DMS79 (cell line): ENCODE data around the gene STYXL1.

Source experiments
- DNase-seq: peaks from one replicate; lab custom pipeline; 2025; lab: John Stamatoyannopoulos, UW

The STYXL1 gene

DNA sequence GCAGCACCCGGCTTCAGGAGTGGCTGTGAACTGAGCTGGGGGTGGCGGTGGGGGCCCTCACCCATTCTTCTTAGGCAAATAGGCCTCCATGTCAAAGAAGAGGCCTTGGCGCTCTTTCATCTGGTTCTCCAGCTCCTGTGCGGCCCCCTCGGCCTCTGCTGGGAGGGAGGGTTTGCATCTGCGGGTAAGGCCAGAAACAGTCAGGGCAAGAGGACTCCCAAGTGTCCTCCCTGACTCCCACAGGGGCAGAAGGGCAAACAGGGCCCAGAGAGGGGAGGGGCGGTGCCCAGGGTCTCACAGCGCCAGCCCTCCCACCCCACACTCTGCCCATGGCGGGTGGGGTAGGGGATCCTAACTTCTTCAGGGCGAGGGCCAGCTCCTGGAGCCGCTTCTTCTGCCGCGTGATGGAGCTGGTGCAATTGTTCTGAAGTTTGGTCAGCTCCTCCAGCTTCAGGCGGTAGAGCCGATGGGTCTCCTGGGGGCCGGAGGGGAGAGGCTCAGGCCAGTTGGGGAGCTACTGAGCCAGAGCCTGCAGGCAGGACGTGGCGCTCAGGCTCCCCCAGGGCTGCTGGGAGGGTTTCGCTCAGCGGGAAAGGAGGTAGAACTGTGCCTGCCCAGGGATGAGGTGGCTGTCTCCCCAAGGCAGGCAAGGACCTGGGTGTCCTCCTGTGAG lies 55.6 kb downstream of the STYXL1 start:
- no peak for DNase-seq

DNA sequence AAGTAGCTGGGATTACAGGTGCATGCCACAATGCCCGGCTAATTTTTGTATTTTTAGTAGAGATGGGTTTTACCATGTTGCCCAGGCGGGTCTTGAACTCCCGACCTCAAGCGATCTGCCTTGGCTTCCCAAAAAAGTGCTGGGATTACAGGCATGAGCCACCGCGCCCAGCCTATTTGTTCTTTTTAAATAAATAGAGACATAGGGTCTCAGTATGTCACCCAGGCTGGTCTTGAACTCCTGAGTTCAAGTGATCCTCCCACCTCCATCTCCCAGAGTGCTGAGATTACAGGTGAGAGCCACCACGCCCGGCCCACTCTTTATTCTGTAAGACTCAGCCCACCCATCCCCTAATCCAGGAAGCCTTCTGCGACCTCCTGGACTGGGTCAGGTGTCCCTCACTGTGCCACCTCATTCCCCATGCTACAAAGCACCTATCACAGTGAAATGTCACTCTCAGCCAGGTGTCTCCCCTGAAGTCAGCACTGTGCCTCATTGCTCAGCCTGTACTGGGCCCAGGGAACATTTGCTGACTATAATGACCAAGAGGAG lies 56.2 kb downstream of the STYXL1 start:
- DNase-seq = no peak

- DNase-seq = no peak
Observed at GRCh38 chr7:75989500-75990388, 58.1 kb downstream of the STYXL1 start.

DNA sequence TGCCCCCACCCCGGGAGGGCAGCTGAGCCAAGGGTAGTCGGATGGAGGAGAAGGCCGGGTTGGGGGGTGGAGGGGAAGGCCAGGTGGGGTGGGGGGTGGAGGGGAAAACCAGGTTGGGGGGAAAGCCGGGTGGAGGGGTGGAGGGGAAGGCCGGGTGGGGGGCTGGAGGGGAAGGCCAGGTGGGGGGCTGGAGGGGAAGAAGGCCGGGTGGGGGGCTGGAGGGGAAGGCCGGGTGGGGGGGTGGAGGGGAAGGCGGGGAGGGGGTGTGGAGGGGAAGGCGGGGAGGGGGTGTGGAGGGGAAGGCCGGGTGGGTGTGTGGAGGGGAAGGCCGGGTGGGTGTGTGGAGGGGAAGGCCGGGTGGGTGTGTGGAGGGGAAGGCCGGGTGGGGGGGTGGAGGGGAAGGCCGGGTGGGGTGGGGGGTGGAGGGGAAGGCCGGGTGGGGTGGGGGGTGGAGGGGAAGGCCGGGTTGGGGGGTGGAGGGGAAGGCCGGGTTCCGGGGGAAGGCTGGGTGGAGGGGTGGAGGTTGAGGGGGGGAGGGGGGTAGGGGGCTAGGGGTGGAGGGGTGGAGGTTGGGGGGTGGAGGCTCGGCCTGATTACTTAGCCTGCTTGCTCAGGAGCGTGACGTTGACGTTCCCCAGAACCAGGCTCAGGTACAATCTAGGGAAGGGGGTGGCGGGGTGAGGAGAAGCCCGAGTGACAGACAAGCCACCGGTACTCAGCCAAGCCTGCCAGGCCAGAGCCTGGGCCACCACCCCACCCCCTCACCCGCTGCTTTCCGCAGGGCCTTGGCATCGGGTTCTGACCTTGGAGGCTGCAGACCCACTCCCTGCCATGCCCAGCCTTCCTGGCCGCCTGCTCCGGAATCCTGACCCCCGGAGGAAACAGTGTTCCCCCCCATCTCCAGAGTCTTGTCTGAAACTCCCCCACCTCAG lies 59.0 kb downstream of the STYXL1 start:
- no peak for DNase-seq

DNA sequence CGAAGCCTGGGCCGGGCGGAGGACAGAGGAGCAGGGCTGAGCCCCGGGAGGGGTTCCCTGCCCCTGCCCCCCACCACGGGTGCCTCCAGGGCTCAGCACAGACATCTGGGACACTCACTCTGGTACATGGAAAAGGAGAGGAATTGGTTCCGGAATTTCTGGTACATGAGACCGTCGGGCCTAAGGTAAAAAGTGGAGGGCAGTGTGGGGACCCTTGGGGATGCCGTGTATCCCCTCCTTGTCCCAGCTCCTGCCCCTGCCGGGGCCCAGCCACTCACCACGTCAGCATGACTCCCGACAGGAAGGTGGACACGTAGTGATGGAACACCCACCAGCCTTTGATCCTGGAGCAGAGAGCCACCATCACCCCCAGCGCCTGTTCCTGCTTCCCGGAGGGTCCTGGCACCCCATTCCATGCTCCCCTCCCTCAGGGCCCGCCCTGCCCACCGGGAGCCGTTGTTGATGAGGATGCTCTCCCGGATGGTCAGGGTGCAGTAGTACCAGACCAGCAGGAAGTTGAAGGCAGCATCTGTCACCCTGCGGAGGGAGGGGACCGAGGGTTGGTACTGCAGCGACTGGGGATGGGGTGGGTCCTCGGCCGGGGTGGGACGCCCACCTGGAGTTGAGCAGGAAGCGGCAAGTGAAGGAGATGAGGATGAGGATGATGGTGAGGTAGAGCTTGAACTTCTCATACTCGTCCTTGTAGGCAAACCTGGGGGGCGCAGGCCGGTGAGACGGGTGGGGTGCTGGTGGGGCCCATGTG lies 59.8 kb downstream of the STYXL1 start:
- DNase-seq = no peak

- no peak for DNase-seq
Observed at GRCh38 chr7:75987026-75987804, 60.6 kb downstream of the STYXL1 start.

DNA sequence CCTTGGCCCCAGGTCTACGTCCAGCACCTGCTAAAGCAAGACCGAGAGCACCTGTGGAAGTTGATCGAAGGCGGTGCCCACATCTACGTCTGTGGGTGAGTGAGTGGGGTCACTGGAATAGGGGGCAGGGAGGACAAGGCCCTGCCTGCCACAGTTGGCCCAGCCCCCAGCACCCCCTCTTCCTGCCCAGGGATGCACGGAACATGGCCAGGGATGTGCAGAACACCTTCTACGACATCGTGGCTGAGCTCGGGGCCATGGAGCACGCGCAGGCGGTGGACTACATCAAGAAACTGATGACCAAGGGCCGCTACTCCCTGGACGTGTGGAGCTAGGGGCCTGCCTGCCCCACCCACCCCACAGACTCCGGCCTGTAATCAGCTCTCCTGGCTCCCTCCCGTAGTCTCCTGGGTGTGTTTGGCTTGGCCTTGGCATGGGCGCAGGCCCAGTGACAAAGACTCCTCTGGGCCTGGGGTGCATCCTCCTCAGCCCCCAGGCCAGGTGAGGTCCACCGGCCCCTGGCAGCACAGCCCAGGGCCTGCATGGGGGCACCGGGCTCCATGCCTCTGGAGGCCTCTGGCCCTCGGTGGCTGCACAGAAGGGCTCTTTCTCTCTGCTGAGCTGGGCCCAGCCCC lies 61.5 kb downstream of the STYXL1 start:
- DNase-seq = no peak

GRCh38 chr7:75985518-75986146 lies 62.2 kb downstream of the STYXL1 start:
- no peak for DNase-seq

DNA sequence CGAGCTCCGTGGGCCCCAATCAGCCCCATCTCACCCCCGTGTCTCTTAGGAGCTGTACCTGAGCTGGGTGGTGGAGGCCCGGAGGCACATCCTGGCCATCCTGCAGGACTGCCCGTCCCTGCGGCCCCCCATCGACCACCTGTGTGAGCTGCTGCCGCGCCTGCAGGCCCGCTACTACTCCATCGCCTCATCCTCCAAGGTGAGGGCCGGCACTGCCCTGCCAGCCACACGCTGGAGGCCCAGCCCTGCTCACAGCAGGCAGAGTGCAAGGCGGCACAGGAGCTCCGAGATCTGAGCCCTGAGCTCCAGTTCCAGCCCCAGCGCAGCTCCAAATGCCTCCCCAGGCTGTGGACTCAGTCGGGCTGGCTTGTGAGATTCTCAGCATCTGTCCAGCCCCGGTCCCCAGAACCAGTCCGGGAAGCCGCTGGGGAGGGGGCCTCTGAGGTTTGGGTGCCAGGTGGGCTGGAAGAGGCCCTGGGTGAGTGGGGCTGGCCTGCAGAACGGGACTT lies 62.7 kb downstream of the STYXL1 start:
- DNase-seq = no peak

GRCh38 chr7:75984130-75985008 lies 63.4 kb downstream of the STYXL1 start:
- DNase-seq = no peak

DNA sequence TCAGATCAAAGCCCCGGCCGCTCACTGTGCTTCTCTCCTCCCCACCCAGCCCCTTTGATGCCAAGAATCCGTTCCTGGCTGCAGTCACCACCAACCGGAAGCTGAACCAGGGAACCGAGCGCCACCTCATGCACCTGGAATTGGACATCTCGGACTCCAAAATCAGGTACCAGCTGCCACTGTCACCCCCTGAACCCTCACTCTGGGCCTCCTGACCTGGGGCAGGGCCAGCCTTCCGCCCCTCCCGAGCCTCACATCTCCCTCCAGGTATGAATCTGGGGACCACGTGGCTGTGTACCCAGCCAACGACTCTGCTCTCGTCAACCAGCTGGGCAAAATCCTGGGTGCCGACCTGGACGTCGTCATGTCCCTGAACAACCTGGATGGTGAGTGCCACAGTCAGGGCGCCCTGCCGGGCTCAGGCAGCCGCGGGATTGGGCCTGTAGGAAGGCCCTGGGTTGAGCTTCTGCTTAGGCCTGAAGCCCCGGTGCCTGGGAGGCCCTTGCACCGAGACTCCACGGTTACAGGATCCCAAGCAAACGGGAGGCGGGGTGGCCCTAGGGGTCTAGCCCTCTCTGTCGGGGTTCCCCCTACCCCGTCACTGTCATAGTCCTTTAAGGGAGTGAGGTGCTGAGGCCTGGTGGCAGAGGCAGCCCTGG lies 64.2 kb downstream of the STYXL1 start:
- DNase-seq = no peak

- no peak for DNase-seq
Observed at GRCh38 chr7:75982306-75983064, 65.3 kb downstream of the STYXL1 start.

DNA sequence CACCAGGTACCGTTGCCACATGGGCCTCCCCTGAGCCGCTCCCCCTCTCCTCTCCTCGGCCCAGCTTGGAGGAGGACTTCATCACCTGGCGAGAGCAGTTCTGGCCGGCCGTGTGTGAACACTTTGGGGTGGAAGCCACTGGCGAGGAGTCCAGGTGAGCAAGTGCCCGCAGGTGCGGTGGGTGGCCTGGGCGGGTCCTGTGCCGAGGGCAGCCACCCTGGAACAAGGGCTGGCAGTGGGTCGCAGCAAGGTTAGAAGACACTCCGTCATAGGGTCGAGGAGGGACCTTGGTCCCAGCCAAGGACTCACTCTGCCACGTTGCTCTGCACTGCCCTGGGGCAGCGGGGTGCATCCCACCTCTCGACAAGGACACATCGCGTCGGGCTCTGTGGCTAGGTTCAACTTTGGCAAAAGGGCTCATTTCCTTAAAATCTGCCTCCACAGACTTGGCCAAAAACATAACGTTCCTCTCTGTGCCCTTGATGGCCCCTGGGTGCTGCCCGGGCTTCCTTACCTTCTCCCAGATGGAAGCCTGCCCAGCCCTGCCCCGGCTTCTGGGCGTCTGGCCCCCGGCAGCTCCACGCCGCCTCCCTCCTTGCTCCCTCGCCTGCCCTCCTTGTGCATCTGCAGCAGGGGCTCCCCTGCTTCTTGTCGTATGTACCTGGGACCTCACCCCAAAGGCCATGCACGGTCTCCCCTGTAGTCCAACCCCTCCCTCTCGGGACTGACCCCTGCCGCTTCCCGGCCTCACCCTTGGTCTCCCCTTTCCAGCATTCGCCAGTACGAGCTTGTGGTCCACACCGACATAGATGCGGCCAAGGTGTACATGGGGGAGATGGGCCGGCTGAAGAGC lies 66.1 kb downstream of the STYXL1 start:
- DNase-seq = no peak

DNA sequence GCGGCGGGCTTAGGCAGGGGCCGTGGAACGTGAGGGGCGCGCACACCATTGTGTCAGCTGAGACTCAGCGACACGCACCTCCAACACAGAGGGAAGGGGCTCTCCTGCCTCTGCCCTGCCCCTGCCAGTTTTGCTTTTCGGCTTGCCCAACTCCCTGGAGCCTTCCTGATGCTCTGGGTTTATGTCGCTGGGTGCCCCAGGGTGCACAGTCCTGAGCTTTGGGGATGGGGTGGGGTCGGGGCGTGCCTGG lies 66.7 kb downstream of the STYXL1 start:
- no peak for DNase-seq

DNA sequence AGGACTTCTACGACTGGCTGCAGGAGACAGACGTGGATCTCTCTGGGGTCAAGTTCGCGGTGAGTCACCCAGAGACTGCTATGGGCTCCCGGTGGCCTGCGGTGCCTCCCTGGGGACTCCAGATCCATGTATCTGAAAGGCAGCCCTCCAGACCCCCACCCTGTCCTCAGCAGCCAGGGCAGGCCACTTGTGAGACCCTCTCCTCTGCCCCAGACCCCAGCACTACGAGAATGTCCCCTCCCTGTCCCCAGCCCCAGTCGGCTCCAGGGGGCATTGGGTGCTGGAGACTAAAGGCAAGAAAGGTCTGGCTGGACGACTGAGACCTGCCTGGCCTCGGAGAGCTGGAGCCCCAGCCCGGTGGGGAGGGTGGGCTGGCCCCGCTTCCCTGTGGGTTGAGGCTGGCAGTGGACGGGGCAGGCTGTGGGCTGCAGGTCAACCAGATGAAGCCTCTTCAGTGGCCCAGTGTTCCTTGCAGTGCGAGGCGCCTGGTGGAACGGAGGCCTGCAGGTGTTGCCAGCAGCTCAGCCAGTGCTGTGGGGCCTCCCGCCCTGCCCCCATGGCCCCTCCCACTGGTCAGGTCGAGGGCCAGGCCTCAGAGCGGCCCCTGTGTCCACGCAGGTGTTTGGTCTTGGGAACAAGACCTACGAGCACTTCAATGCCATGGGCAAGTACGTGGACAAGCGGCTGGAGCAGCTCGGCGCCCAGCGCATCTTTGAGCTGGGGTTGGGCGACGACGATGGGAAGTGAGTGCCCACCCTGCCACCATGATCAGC lies 67.2 kb downstream of the STYXL1 start:
- DNase-seq = no peak
